H9 (cell line): Measurements from ENCODE around the gene MPV17L2. TPM values are rescaled to one million over a fixed set of nuclear protein-coding genes. Genes with fewer than 3 reads are reported as not detected.
A peak's percentile ranks its signal among the peaks of the same experiment; 100 is the strongest.

Experiments
- DNase-seq: peaks from one replicate; pipeline ENCODE4 v3.0.0-alpha.2; 2017
- H2AFZ ChIP-seq: one replicate; pipeline ENCODE4 v1.6.1; 2013; ENCODE audit warnings: mild to moderate bottlenecking, low read length, control low read depth, moderate library complexity
- H2AK5ac ChIP-seq: 2 replicates; pipeline ENCODE4 v1.6.1; 2013; ENCODE audit warnings: low read length, control low read depth, mixed read lengths; ENCODE audit not compliant: insufficient read length
- H2BK120ac ChIP-seq: one replicate; pipeline ENCODE4 v1.6.1; 2013; ENCODE audit warnings: low read depth, mild to moderate bottlenecking, low read length, control low read depth, inconsistent platforms; ENCODE audit not compliant: poor library complexity, severe bottlenecking
- H2BK12ac ChIP-seq: 2 replicates; pipeline ENCODE4 v1.6.1; 2013; ENCODE audit warnings: low read length, control low read depth, mixed read lengths, low read depth; ENCODE audit not compliant: insufficient read length
- H2BK15ac ChIP-seq: 2 replicates; pipeline ENCODE4 v1.6.1; 2013; ENCODE audit warnings: low read depth, low read length, control low read depth
- H2BK20ac ChIP-seq: one replicate; pipeline ENCODE4 v1.6.1; 2013; ENCODE audit warnings: low read depth, mild to moderate bottlenecking, low read length, control low read depth, inconsistent platforms; ENCODE audit not compliant: poor library complexity, severe bottlenecking
- H2BK5ac ChIP-seq: 2 replicates; pipeline ENCODE4 v1.6.1; 2013; ENCODE audit warnings: low read length, control low read depth, mixed read lengths; ENCODE audit not compliant: insufficient read length
- H3K14ac ChIP-seq: 2 replicates; pipeline ENCODE4 v1.6.1; 2013; ENCODE audit warnings: low read length, control low read depth; ENCODE audit not compliant: insufficient read depth
- H3K18ac ChIP-seq: 2 replicates; pipeline ENCODE4 v1.6.1; 2013; ENCODE audit warnings: low read depth, mild to moderate bottlenecking, mixed read lengths, low read length, control low read depth; ENCODE audit not compliant: insufficient read length
- H3K23ac ChIP-seq: 2 replicates; pipeline ENCODE4 v1.6.1; 2013; ENCODE audit warnings: low read length, control low read depth, mixed read lengths, low read depth; ENCODE audit not compliant: insufficient read length
- H3K23me2 ChIP-seq: 2 replicates; pipeline ENCODE4 v1.6.1; 2013; ENCODE audit warnings: low read depth, mild to moderate bottlenecking, mixed read lengths, low read length, control low read depth; ENCODE audit not compliant: insufficient read length, poor library complexity, severe bottlenecking
- H3K27ac ChIP-seq: 2 replicates; pipeline ENCODE4 v1.5.1; 2013; ENCODE audit warnings: low read length, control low read depth, mixed read lengths, low read depth; ENCODE audit not compliant: insufficient read length
- H3K27me3 ChIP-seq: 2 replicates; pipeline ENCODE4 v1.6.1; 2013; ENCODE audit warnings: low read length, control low read depth, inconsistent platforms; ENCODE audit not compliant: insufficient read depth
- H3K4ac ChIP-seq: 2 replicates; pipeline ENCODE4 v1.6.1; 2013; ENCODE audit warnings: low read depth, mild to moderate bottlenecking, control low read depth, inconsistent platforms, low read length, moderate library complexity
- H3K4me1 ChIP-seq: 2 replicates; pipeline ENCODE4 v1.6.1; 2013; ENCODE audit warnings: low read length, control low read depth, inconsistent platforms; ENCODE audit not compliant: insufficient read depth
- H3K4me2 ChIP-seq: 2 replicates; pipeline ENCODE4 v1.6.1; 2013; ENCODE audit warnings: low read length, control low read depth, mixed read lengths; ENCODE audit not compliant: insufficient read length, insufficient read depth
- H3K56ac ChIP-seq: 2 replicates; pipeline ENCODE4 v1.6.1; 2013; ENCODE audit warnings: low read depth, mild to moderate bottlenecking, mixed read lengths, low read length, control low read depth; ENCODE audit not compliant: insufficient read length
- H3K79me1 ChIP-seq: 2 replicates; pipeline ENCODE4 v1.6.1; 2013; ENCODE audit warnings: low read depth, mild to moderate bottlenecking, moderate library complexity, low read length, control low read depth, inconsistent platforms; ENCODE audit not compliant: insufficient read depth, poor library complexity, severe bottlenecking
- H3K79me2 ChIP-seq: 2 replicates; pipeline ENCODE4 v1.6.1; 2013; ENCODE audit warnings: low read length, control low read depth, inconsistent platforms; ENCODE audit not compliant: insufficient read depth
- H3K9ac ChIP-seq: 2 replicates; pipeline ENCODE4 v1.6.1; 2013; ENCODE audit warnings: low read length, control low read depth, mixed read lengths; ENCODE audit not compliant: insufficient read length; ENCODE audit errors: extremely low read depth
- H3K9me3 ChIP-seq: one replicate; pipeline ENCODE4 v1.6.1; 2013; ENCODE audit warnings: low read depth, low read length, inconsistent platforms; ENCODE audit not compliant: control insufficient read depth
- H3T11ph ChIP-seq: one replicate; pipeline ENCODE4 v1.6.1; 2013; ENCODE audit warnings: mild to moderate bottlenecking, low read length, control low read depth, inconsistent platforms
- H4K20me1 ChIP-seq: one replicate; pipeline ENCODE4 v1.6.1; 2013; ENCODE audit not compliant: control insufficient read depth, insufficient read length, insufficient read depth
- H4K5ac ChIP-seq: 2 replicates; pipeline ENCODE4 v1.6.1; 2013; ENCODE audit warnings: low read depth, mild to moderate bottlenecking, mixed read lengths, low read length, control low read depth; ENCODE audit not compliant: insufficient read length
- H4K8ac ChIP-seq: replicated peaks from 2 replicates; pipeline ENCODE4 v1.6.1; 2013; ENCODE audit warnings: low read length, control low read depth, mixed read lengths, low read depth; ENCODE audit not compliant: insufficient read length
- H4K91ac ChIP-seq: 2 replicates; pipeline ENCODE4 v1.6.1; 2013; ENCODE audit warnings: low read depth, mild to moderate bottlenecking, moderate library complexity, mixed read lengths, low read length, control low read depth; ENCODE audit not compliant: insufficient read length
- H3K27ac Mint-ChIP-seq, 3 experiments: 2 replicates in 2 of 3; 3 replicates in 1 of 3; pipeline ENCODE4 v1.8.0; 2020 to 2021; ENCODE audit warnings: mixed read lengths in 3 of 3, mild to moderate bottlenecking in 1 of 3, moderate library complexity in 1 of 3
- H3K27me3 Mint-ChIP-seq: 2 replicates; pipeline ENCODE4 v1.8.0; 2021; ENCODE audit warnings: low read depth, mild to moderate bottlenecking, moderate library complexity, mixed read lengths
- H3K36me3 Mint-ChIP-seq, 3 experiments: 2 replicates in 2 of 3; 3 replicates in 1 of 3; pipeline ENCODE4 v1.8.0; 2020 to 2021; ENCODE audit warnings: low read depth in 3 of 3, mixed read lengths in 3 of 3; ENCODE audit not compliant: insufficient read depth in 1 of 3
- H3K4me1 Mint-ChIP-seq, 2 experiments: 2 replicates each; pipeline ENCODE4 v1.8.0; 2020; ENCODE audit warnings: mixed read lengths in 2 of 2
- H3K4me3 Mint-ChIP-seq, 2 experiments: 2 replicates in 1 of 2; 3 replicates in 1 of 2; pipeline ENCODE4 v1.8.0; 2020 to 2021; ENCODE audit warnings: mild to moderate bottlenecking in 2 of 2, mixed read lengths in 2 of 2, moderate library complexity in 1 of 2
- H3K9me3 Mint-ChIP-seq, 2 experiments: 2 replicates in 1 of 2; 3 replicates in 1 of 2; pipeline ENCODE4 v1.8.0; 2020; ENCODE audit warnings: mild to moderate bottlenecking in 2 of 2, mixed read lengths in 2 of 2, moderate library complexity in 1 of 2
- WGBS: extraction: QIAGEN DNeasy Blood & Tissue Kit; methylation state at CpG from one replicate; pipeline ENCODE4 v1.1.7; 2013; ENCODE audit warnings: missing lambda C conversion rate, low lambda C conversion rate, mixed read lengths; ENCODE audit not compliant: insufficient read length; ENCODE audit errors: extremely low coverage; 5-methylcytosine and 5-hydroxymethylcytosine counted together
- total RNA-seq: library from RNA; stranded (reverse); gene quantifications from 2 replicates; pipeline ENCODE4 v1.2.1, GENCODE V29; 2021
- TF ChIP-seq, protein P1 (sequence below): fragments of 200-600 bp; sonication (generic); conservative IDR thresholded peaks from 3 replicates; pipeline ENCODE4 v1.8.0; 2021; ENCODE audit warnings: antibody characterized with exemption, mild to moderate bottlenecking

The MPV17L2 gene
- total RNA-seq, 1 experiment from 2014 or later: 26.4 TPM

GRCh38 chr19:18223860-18224524, 31.0 kb downstream of the MPV17L2 start:
- Histone ChIP-seq H3K4me1 (no peaks in the 10 kb centered on the region; the same call in 1 of the 2 replicates), H4K91ac (no peak overlapping the region), H3K79me2 (no peaks in the 10 kb centered on the region), H2BK15ac (no peak overlapping the region), H2BK5ac (no peak overlapping the region), H4K5ac (no peak overlapping the region), H3K56ac (no peak overlapping the region), H3K4me2 (peak overlapping the region; percentile 71), H3K23ac (no peak overlapping the region), H2AFZ (no peak overlapping the region), H2BK120ac (no peak overlapping the region), H2BK20ac (no peak overlapping the region), H3K9ac (peak overlapping the region; percentile 76), H3K27ac (peak overlapping the region; percentile 6), H3T11ph (no peak overlapping the region), H3K4ac (no peak overlapping the region), H3K79me1 (no peaks in the 10 kb centered on the region), H4K20me1 (no peaks in the 10 kb centered on the region), H2AK5ac (no peak overlapping the region), H3K27me3 (peaks cover 2% of the 10 kb centered on the region; the same call in 1 of the 2 replicates), H3K14ac (peak overlapping the region; percentile 68; the same call in 1 of the 2 replicates), H4K8ac (no peak overlapping the region), H2BK12ac (no peak overlapping the region), H3K9me3 (no peaks in the 10 kb centered on the region), H3K18ac (peak overlapping the region; percentile 86), H3K23me2 (peaks cover 4% of the 10 kb centered on the region)
- peaks cover 34% of the 10 kb centered on the region for H3K27me3 Mint-ChIP-seq
- peaks cover 0 to 2% of the 10 kb centered on the region in 2 experiments; a peak in 1 of 5 replicates for H3K9me3 Mint-ChIP-seq
- H3K36me3 Mint-ChIP-seq: no peaks in the 10 kb centered on the region; a peak in 1 of 7 replicates
- TF ChIP-seq, protein P1, sequence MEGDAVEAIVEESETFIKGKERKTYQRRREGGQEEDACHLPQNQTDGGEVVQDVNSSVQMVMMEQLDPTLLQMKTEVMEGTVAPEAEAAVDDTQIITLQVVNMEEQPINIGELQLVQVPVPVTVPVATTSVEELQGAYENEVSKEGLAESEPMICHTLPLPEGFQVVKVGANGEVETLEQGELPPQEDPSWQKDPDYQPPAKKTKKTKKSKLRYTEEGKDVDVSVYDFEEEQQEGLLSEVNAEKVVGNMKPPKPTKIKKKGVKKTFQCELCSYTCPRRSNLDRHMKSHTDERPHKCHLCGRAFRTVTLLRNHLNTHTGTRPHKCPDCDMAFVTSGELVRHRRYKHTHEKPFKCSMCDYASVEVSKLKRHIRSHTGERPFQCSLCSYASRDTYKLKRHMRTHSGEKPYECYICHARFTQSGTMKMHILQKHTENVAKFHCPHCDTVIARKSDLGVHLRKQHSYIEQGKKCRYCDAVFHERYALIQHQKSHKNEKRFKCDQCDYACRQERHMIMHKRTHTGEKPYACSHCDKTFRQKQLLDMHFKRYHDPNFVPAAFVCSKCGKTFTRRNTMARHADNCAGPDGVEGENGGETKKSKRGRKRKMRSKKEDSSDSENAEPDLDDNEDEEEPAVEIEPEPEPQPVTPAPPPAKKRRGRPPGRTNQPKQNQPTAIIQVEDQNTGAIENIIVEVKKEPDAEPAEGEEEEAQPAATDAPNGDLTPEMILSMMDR: no peak
- H3K4me1 Mint-ChIP-seq: peaks cover 28 to 39% of the 10 kb centered on the region in 2 experiments
- H3K4me3 Mint-ChIP-seq: peak overlapping the region; percentile 78 to 97
- no CpG with 5 or more reads among the region's 39 CpGs for WGBS
- DNase-seq: peak; percentile 96
- peak overlapping the region; percentile 96 to 99 (median 97) for H3K27ac Mint-ChIP-seq
